ENCODE data around the gene CDYL.

GRCh38 chr6:4939241-4939640, 163.0 kb downstream of the CDYL start:
- TF ChIP-seq, protein P1, sequence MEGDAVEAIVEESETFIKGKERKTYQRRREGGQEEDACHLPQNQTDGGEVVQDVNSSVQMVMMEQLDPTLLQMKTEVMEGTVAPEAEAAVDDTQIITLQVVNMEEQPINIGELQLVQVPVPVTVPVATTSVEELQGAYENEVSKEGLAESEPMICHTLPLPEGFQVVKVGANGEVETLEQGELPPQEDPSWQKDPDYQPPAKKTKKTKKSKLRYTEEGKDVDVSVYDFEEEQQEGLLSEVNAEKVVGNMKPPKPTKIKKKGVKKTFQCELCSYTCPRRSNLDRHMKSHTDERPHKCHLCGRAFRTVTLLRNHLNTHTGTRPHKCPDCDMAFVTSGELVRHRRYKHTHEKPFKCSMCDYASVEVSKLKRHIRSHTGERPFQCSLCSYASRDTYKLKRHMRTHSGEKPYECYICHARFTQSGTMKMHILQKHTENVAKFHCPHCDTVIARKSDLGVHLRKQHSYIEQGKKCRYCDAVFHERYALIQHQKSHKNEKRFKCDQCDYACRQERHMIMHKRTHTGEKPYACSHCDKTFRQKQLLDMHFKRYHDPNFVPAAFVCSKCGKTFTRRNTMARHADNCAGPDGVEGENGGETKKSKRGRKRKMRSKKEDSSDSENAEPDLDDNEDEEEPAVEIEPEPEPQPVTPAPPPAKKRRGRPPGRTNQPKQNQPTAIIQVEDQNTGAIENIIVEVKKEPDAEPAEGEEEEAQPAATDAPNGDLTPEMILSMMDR (IDR thresholded peaks at IDR 0.05; ENCODE audit: low read depth, low read length, poor library complexity, severe bottlenecking): no peak
- no peak for TF ChIP-seq EZH2phosphoT487 (IDR thresholded peaks at IDR 0.05; ENCODE audit: borderline replicate concordance, low read length)

All from DOHH2 (cell line).